Endothelial cell of umbilical vein (primary cell): Measurements from ENCODE around the gene SORL1. TPM values are rescaled to one million over a fixed set of nuclear protein-coding genes. Genes with fewer than 3 reads are reported as not detected.

ENCODE experiments used
- BruUV-seq: library from RNA; stranded (reverse); fragments of 400-500 nt; replicated peaks from 2 replicates; lab custom pipeline; 2021; lab: Mats Ljungman, UMichigan
- CTCF ChIA-PET: fragments of 300-600, 350-600 bp; sonication (Branson Sonifier 250); formaldehyde crosslinking; loops from one replicate; lab custom pipeline; 2021; ENCODE audit warnings: antibody characterized with exemption, inconsistent platforms; lab: Charles Lee
- POLR2A ChIA-PET: fragments of 300-600, 350-600 bp; sonication (Branson Sonifier 250); formaldehyde crosslinking; loops from one replicate; lab custom pipeline; 2021; ENCODE audit warnings: antibody characterized with exemption, inconsistent platforms; lab: Charles Lee
- DNase-seq: peaks from one replicate; pipeline ENCODE4 v3.0.0-alpha.2; 2011; ENCODE audit warnings: low read depth, low spot score
- FAIRE-seq: peaks from 2 replicates; lab custom pipeline; 2011; peaks lifted over from hg19 to GRCh38; lab: Jason Lieb, UNC
- H2AFZ ChIP-seq: 2 replicates; pipeline ENCODE4 v1.6.0; 2012; ENCODE audit warnings: low read depth, low read length, control low read depth, inconsistent platforms
- H3K27ac ChIP-seq: 2 replicates; pipeline ENCODE4 v1.5.1; 2011; ENCODE audit warnings: low read depth, mild to moderate bottlenecking, control low read depth, low read length, moderate library complexity; ENCODE audit not compliant: insufficient read depth
- H3K27me3 ChIP-seq, 2 experiments: 2 replicates each; pipeline versions ENCODE4 v1.6.0 to v1.6.1; 2011; ENCODE audit warnings: low read length in 2 of 2, mixed read lengths in 1 of 2; ENCODE audit not compliant: control insufficient read depth in 2 of 2, insufficient read depth in 2 of 2
- H3K36me3 ChIP-seq, 2 experiments: 2 replicates in 1 of 2; 3 replicates in 1 of 2; pipeline ENCODE4 v1.5.1; 2011; ENCODE audit warnings: low read length in 2 of 2, mild to moderate bottlenecking in 1 of 2, moderate library complexity in 1 of 2; ENCODE audit not compliant: control insufficient read depth in 2 of 2, insufficient read depth in 2 of 2; ENCODE audit errors: extremely low read depth in 1 of 2
- H3K4me1 ChIP-seq: 3 replicates; pipeline ENCODE4 v1.5.1; 2011; ENCODE audit warnings: mild to moderate bottlenecking, low read length; ENCODE audit not compliant: control insufficient read depth, insufficient read depth; ENCODE audit errors: extremely low read depth
- H3K4me2 ChIP-seq: 2 replicates; pipeline ENCODE4 v1.6.1; 2011; ENCODE audit warnings: low read length, control low read depth, mixed read lengths; ENCODE audit not compliant: insufficient read depth
- H3K4me3 ChIP-seq, 3 experiments: fragments of 200-600 bp in 1 of 3; sonication (generic), shearing (Covaris generic) in 1 of 3; replicated peaks in 1 of 3; 2 replicates each; pipeline ENCODE4 v1.5.1; 2011 to 2016; ENCODE audit warnings: control low read depth in 3 of 3, low read length in 3 of 3, mild to moderate bottlenecking in 2 of 3, inconsistent platforms in 1 of 3, low read depth in 1 of 3, moderate library complexity in 1 of 3; ENCODE audit not compliant: insufficient read depth in 1 of 3
- H3K79me2 ChIP-seq: 2 replicates; pipeline ENCODE4 v1.6.0; 2012; ENCODE audit warnings: low read length, inconsistent platforms; ENCODE audit not compliant: control insufficient read depth, insufficient read depth
- H3K9ac ChIP-seq: replicated peaks from 2 replicates; pipeline ENCODE3; 2011; ENCODE audit warnings: low read length, control low read depth; ENCODE audit not compliant: insufficient read depth; ENCODE audit errors: extremely low read depth
- H3K9me1 ChIP-seq: replicated peaks from 3 replicates; pipeline ENCODE4 v1.6.0; 2011; ENCODE audit warnings: mild to moderate bottlenecking, low read length; ENCODE audit not compliant: control insufficient read depth, insufficient read depth; ENCODE audit errors: extremely low read depth
- H3K9me3 ChIP-seq: replicated peaks from 2 replicates; pipeline ENCODE4 v1.5.1; 2012; ENCODE audit warnings: low read length, inconsistent platforms; ENCODE audit not compliant: control insufficient read depth, insufficient read depth
- H4K20me1 ChIP-seq: replicated peaks from 2 replicates; pipeline ENCODE3; 2011; ENCODE audit warnings: mild to moderate bottlenecking, low read length; ENCODE audit not compliant: control insufficient read depth, insufficient read depth; ENCODE audit errors: extremely low read depth
- EZH2 ChIP-seq: IDR thresholded peaks from 2 replicates; pipeline ENCODE4 v1.6.1; 2012; ENCODE audit warnings: borderline replicate concordance, low read depth, mild to moderate bottlenecking, moderate library complexity, low read length, inconsistent platforms; ENCODE audit not compliant: severe bottlenecking
- FOS ChIP-seq: IDR thresholded peaks from 2 replicates; pipeline ENCODE4 v1.6.1; 2011; ENCODE audit warnings: mild to moderate bottlenecking, low read length, moderate library complexity, borderline replicate concordance; ENCODE audit not compliant: insufficient read depth
- GATA2 ChIP-seq: IDR thresholded peaks from 2 replicates; pipeline ENCODE4 v1.7.0; 2011; ENCODE audit warnings: low read depth, mild to moderate bottlenecking, moderate library complexity, mixed read lengths, low read length; ENCODE audit not compliant: insufficient read length, insufficient read depth
- JUN ChIP-seq: IDR thresholded peaks from 2 replicates; pipeline ENCODE4 v1.6.1; 2011; ENCODE audit warnings: borderline replicate concordance, low read depth; ENCODE audit not compliant: insufficient read length, insufficient read depth
- MYC ChIP-seq: IDR thresholded peaks from one replicate; pipeline ENCODE4 v1.6.1; 2011; ENCODE audit warnings: mild to moderate bottlenecking, low read depth, low read length
- POLR2A ChIP-seq: IDR thresholded peaks from 2 replicates; pipeline ENCODE4 v1.6.1; 2012; ENCODE audit warnings: low read depth, mild to moderate bottlenecking, control low read depth, low read length
- POLR2AphosphoS5 ChIP-seq: IDR thresholded peaks from 2 replicates; pipeline ENCODE4 v1.6.1; 2012; ENCODE audit warnings: low read depth, mild to moderate bottlenecking, control low read depth, low read length, moderate library complexity; ENCODE audit not compliant: insufficient read depth
- dilution Hi-C: fragments of 300-500 bp; cut with MboI; formaldehyde crosslinking; loops from one replicate; pipeline ENCODE4 v1.15.0; 2019; ENCODE audit warnings: low sequenced_read_pairs; ENCODE audit not compliant: extremely low pct_ligation_motif_present
- intact Hi-C: fragments of 100-400 bp; cut with micrococcal nuclease; formaldehyde crosslinking; loops from one replicate; pipeline ENCODE4 v1.10.0; 2022
- polyA plus RNA-seq, 4 experiments: library from polyadenylated mRNA; depleted of rRNA in 3 of 4; stranded (reverse) in 3 of 4; unstranded in 1 of 4; fragments of >200 nt; gene quantifications; 2 replicates each; pipeline versions ENCODE4 v1.2.1 to v1.2.3, GENCODE V29; 2011 to 2012; ENCODE audit warnings: missing spikeins in 1 of 4
- total RNA-seq: library from RNA; stranded (reverse); gene quantifications from 2 replicates; pipeline ENCODE4 v1.2.3, GENCODE V29; 2021
- TF ChIP-seq, protein P1 (sequence below), 2 donors: IDR thresholded peaks; 1 replicate in 1 of 2; 2 replicates in 1 of 2; pipeline ENCODE4 v1.5.1; 2011; ENCODE audit warnings: low read length in 2 of 2, mild to moderate bottlenecking in 2 of 2, moderate library complexity in 2 of 2, control low read depth in 1 of 2, inconsistent platforms in 1 of 2, low read depth in 1 of 2; ENCODE audit not compliant: insufficient read depth in 1 of 2; ENCODE audit errors: extremely low read depth in 1 of 2
- TF ChIP-seq, protein P2 (sequence below): IDR thresholded peaks from 2 replicates; pipeline ENCODE4 v1.6.1; 2011; ENCODE audit not compliant: insufficient read depth, insufficient read length

SORL1 gene
- total and polyA plus RNA-seq, 2 donors (not counting 3 experiments of a cell fraction or from before 2014, with no cell fraction given): 0.17 to 0.31 TPM

DNA sequence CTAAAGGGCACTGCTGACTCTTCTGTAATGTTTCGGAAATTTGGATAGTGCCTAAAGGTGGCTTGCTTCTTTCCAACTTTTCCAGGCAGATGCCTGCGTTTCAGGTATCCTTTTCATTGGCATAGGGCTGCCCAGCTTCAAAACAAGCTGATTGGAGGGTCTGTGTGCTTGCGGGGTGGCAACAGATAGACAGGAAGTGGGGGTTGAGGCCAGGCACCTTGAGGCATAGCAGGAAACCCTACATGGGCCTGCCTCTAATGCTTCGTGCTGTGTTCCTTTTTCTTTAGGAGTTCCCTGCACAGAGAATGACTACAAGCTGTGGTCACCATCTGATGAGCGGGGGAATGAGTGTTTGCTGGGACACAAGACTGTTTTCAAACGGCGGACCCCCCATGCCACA lies 92.8 kb downstream of the SORL1 start:
- Histone ChIP-seq H3K9me3 (no peaks in the 10 kb centered on the region), H3K27ac (no peak overlapping the region), H3K4me2 (no peak overlapping the region), H3K4me3 (no peak overlapping the region), H3K9me1 (no peaks in the 10 kb centered on the region), H4K20me1 (no peaks in the 10 kb centered on the region), H3K79me2 (no peaks in the 10 kb centered on the region), H3K36me3 (no peaks in the 10 kb centered on the region), H3K27me3 (no peaks in the 10 kb centered on the region), H3K9ac (no peak overlapping the region), H3K4me1 (no peaks in the 10 kb centered on the region), H2AFZ (no peak overlapping the region)
- ChIA-PET CTCF (no interaction called here), POLR2A (no interaction called here)
- dilution Hi-C loops: no loop called here
- no TSS peak for BruUV-seq
- TF ChIP-seq POLR2AphosphoS5: no peak
- no peak for TF ChIP-seq GATA2
- FAIRE-seq (no peak), DNase-seq (no peak)
- intact Hi-C loops: no loop called here

GRCh38 chr11:121547574-121547973 lies 95.5 kb downstream of the SORL1 start:
- intact Hi-C loops (no loop called here), dilution Hi-C loops (no loop called here)
- BruUV-seq: no TSS peak
- no peaks in the 10 kb centered on the region for H3K27me3 ChIP-seq
- H3K36me3 ChIP-seq: no peaks in the 10 kb centered on the region
- H3K9me3 ChIP-seq: no peaks in the 10 kb centered on the region
- FAIRE-seq (no peak), DNase-seq (no peak)
- H3K9ac ChIP-seq: no peak overlapping the region
- H3K79me2 ChIP-seq: no peaks in the 10 kb centered on the region
- H4K20me1 ChIP-seq: no peaks in the 10 kb centered on the region
- TF ChIP-seq POLR2A: no peak
- TF ChIP-seq GATA2: no peak
- TF ChIP-seq, protein P1, sequence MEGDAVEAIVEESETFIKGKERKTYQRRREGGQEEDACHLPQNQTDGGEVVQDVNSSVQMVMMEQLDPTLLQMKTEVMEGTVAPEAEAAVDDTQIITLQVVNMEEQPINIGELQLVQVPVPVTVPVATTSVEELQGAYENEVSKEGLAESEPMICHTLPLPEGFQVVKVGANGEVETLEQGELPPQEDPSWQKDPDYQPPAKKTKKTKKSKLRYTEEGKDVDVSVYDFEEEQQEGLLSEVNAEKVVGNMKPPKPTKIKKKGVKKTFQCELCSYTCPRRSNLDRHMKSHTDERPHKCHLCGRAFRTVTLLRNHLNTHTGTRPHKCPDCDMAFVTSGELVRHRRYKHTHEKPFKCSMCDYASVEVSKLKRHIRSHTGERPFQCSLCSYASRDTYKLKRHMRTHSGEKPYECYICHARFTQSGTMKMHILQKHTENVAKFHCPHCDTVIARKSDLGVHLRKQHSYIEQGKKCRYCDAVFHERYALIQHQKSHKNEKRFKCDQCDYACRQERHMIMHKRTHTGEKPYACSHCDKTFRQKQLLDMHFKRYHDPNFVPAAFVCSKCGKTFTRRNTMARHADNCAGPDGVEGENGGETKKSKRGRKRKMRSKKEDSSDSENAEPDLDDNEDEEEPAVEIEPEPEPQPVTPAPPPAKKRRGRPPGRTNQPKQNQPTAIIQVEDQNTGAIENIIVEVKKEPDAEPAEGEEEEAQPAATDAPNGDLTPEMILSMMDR (IDR thresholded peaks at IDR 0.05; ENCODE audit: extremely low read depth in 1 of 2, insufficient read depth in 1 of 2, low read depth in 1 of 2, low read length in 2 of 2): no peak
- TF ChIP-seq JUN: no peak
- TF ChIP-seq POLR2AphosphoS5: no peak
- TF ChIP-seq MYC: no peak
- TF ChIP-seq, protein P2, sequence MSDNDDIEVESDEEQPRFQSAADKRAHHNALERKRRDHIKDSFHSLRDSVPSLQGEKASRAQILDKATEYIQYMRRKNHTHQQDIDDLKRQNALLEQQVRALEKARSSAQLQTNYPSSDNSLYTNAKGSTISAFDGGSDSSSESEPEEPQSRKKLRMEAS: no peak
- TF ChIP-seq FOS: no peak
- no peak for TF ChIP-seq EZH2
- POLR2A ChIA-PET: no interaction called here
- H3K4me2 ChIP-seq: no peak overlapping the region
- CTCF ChIA-PET: interaction anchor here (1.1 kb wide), 1 partner anchor 352 kb away, joined by 3 read pairs; no protein-coding TSS in a partner anchor
- no peak overlapping the region for H3K27ac ChIP-seq
- H2AFZ ChIP-seq: no peak overlapping the region
- H3K4me3 ChIP-seq: no peak overlapping the region
- no peaks in the 10 kb centered on the region for H3K4me1 ChIP-seq
- no peaks in the 10 kb centered on the region for H3K9me1 ChIP-seq
